ENCODE results near the gene KRT75. TPM values are rescaled to one million over a fixed set of nuclear protein-coding genes. Genes with fewer than 3 reads are reported as not detected.

The KRT75 gene
- polyA plus RNA-seq, 1 donor = not detected

- no peaks in the 10 kb centered on the region for H3K36me3 ChIP-seq (ENCODE audit: control insufficient read depth, insufficient read depth, low read length)
- peaks cover 3% of the 10 kb centered on the region for H3K27me3 ChIP-seq (ENCODE audit: control insufficient read depth, insufficient read depth, low read length)
- no CpG with 5 or more reads among the region's 14 CpGs for whole genome bisulfite sequencing (ENCODE audit: insufficient coverage, low lambda C conversion rate)
- H3K4me3 ChIP-seq (ENCODE audit: low read length) = no peak within 1 kb of the TSS
- no peaks in the 10 kb centered on the region for H3K4me1 ChIP-seq (ENCODE audit: control insufficient read depth, insufficient read depth, low read length)
- H3K9me3 ChIP-seq (ENCODE audit: control insufficient read depth, low read depth, low read length) = no peaks in the 10 kb centered on the region
- DNase-seq = no peak
- H3K27ac ChIP-seq (ENCODE audit: low read length) = no peak within 1 kb of the TSS
These were observed 28.2 kb downstream of the KRT75 start, which contains the start of gene KRT82 for GRCh38 chr12:52405922-52406385. Gene KRT82, minus strand, starts transcription at chr12:52406335. Its CDS starts 58 bp downstream, at chr12:52406277.

- WGBS (ENCODE audit: insufficient coverage, low lambda C conversion rate) = no CpG with 5 or more reads among the region's 3 CpGs
- DNase-seq = no peak
- no peak overlapping the region for H3K4me3 ChIP-seq (ENCODE audit: low read length)
- H3K27me3 ChIP-seq (ENCODE audit: control insufficient read depth, insufficient read depth, low read length) = peaks cover 3% of the 10 kb centered on the region
- no peaks in the 10 kb centered on the region for H3K36me3 ChIP-seq (ENCODE audit: control insufficient read depth, insufficient read depth, low read length)
- H3K9me3 ChIP-seq (ENCODE audit: control insufficient read depth, low read depth, low read length) = no peaks in the 10 kb centered on the region
- no peaks in the 10 kb centered on the region for H3K4me1 ChIP-seq (ENCODE audit: control insufficient read depth, insufficient read depth, low read length)
- H3K27ac ChIP-seq (ENCODE audit: low read length) = no peak overlapping the region
These were observed 29.2 kb downstream of the KRT75 start for GRCh38 chr12:52404951-52405350.

GRCh38 chr12:52403561-52403960 is 30.6 kb downstream of the KRT75 start:
- Histone ChIP-seq H3K9me3 (ENCODE audit: control insufficient read depth, low read depth, low read length) (no peaks in the 10 kb centered on the region), H3K27ac (ENCODE audit: low read length) (no peak overlapping the region)
- DNase-seq = no peak

GRCh38 chr12:52402873-52403540 is 31.2 kb downstream of the KRT75 start:
- DNase-seq = no peak
- no peak overlapping the region for H3K27ac ChIP-seq (ENCODE audit: low read length)
- peaks cover 3% of the 10 kb centered on the region for H3K27me3 ChIP-seq (ENCODE audit: control insufficient read depth, insufficient read depth, low read length)
- WGBS (ENCODE audit: insufficient coverage, low lambda C conversion rate) = no CpG with 5 or more reads among the region's 3 CpGs
- H3K4me1 ChIP-seq (ENCODE audit: control insufficient read depth, insufficient read depth, low read length) = no peaks in the 10 kb centered on the region
- no peaks in the 10 kb centered on the region for H3K36me3 ChIP-seq (ENCODE audit: control insufficient read depth, insufficient read depth, low read length)
- no peaks in the 10 kb centered on the region for H3K9me3 ChIP-seq (ENCODE audit: control insufficient read depth, low read depth, low read length)
- no peak overlapping the region for H3K4me3 ChIP-seq (ENCODE audit: low read length)

More at GRCh38 chr12:52403561-52403960, 30.6 kb downstream of the KRT75 start:
- H3K4me3 ChIP-seq (ENCODE audit: low read length) = no peak overlapping the region
- peaks cover 3% of the 10 kb centered on the region for H3K27me3 ChIP-seq (ENCODE audit: control insufficient read depth, insufficient read depth, low read length)
- WGBS (ENCODE audit: insufficient coverage, low lambda C conversion rate) = no CpG with 5 or more reads among the region's 9 CpGs
- no peaks in the 10 kb centered on the region for H3K36me3 ChIP-seq (ENCODE audit: control insufficient read depth, insufficient read depth, low read length)
- no peaks in the 10 kb centered on the region for H3K4me1 ChIP-seq (ENCODE audit: control insufficient read depth, insufficient read depth, low read length)

GRCh38 chr12:52402377-52402776 is 31.8 kb downstream of the KRT75 start:
- Histone ChIP-seq H3K4me1 (ENCODE audit: control insufficient read depth, insufficient read depth, low read length) (no peaks in the 10 kb centered on the region), H3K9me3 (ENCODE audit: control insufficient read depth, low read depth, low read length) (no peaks in the 10 kb centered on the region), H3K36me3 (ENCODE audit: control insufficient read depth, insufficient read depth, low read length) (no peaks in the 10 kb centered on the region), H3K27ac (ENCODE audit: low read length) (no peak overlapping the region), H3K27me3 (ENCODE audit: control insufficient read depth, insufficient read depth, low read length) (peaks cover 3% of the 10 kb centered on the region), H3K4me3 (ENCODE audit: low read length) (no peak overlapping the region)
- DNase-seq = no peak
- WGBS (ENCODE audit: insufficient coverage, low lambda C conversion rate) = no CpG with 5 or more reads among the region's 2 CpGs

- DNase-seq = no peak
- H3K4me3 ChIP-seq (ENCODE audit: low read length) = no peak overlapping the region
- no peaks in the 10 kb centered on the region for H3K36me3 ChIP-seq (ENCODE audit: control insufficient read depth, insufficient read depth, low read length)
- no peak overlapping the region for H3K27ac ChIP-seq (ENCODE audit: low read length)
- no peaks in the 10 kb centered on the region for H3K4me1 ChIP-seq (ENCODE audit: control insufficient read depth, insufficient read depth, low read length)
- WGBS (ENCODE audit: insufficient coverage, low lambda C conversion rate) = 83% methylated on average over 1 of the region's 4 CpGs
- no peaks in the 10 kb centered on the region for H3K9me3 ChIP-seq (ENCODE audit: control insufficient read depth, low read depth, low read length)
- H3K27me3 ChIP-seq (ENCODE audit: control insufficient read depth, insufficient read depth, low read length) = peaks cover 5% of the 10 kb centered on the region
These were observed 32.2 kb downstream of the KRT75 start for GRCh38 chr12:52401926-52402325.

- Histone ChIP-seq H3K27ac (ENCODE audit: low read length) (no peak overlapping the region), H3K27me3 (ENCODE audit: control insufficient read depth, insufficient read depth, low read length) (peaks cover 5% of the 10 kb centered on the region), H3K9me3 (ENCODE audit: control insufficient read depth, low read depth, low read length) (no peaks in the 10 kb centered on the region), H3K36me3 (ENCODE audit: control insufficient read depth, insufficient read depth, low read length) (no peaks in the 10 kb centered on the region), H3K4me3 (ENCODE audit: low read length) (no peak overlapping the region), H3K4me1 (ENCODE audit: control insufficient read depth, insufficient read depth, low read length) (no peaks in the 10 kb centered on the region)
- DNase-seq = no peak
- no CpG with 5 or more reads among the region's 5 CpGs for WGBS (ENCODE audit: insufficient coverage, low lambda C conversion rate)
These were observed 32.6 kb downstream of the KRT75 start for GRCh38 chr12:52401526-52401925.

GRCh38 chr12:52400906-52401305 is 33.3 kb downstream of the KRT75 start:
- no peaks in the 10 kb centered on the region for H3K4me1 ChIP-seq (ENCODE audit: control insufficient read depth, insufficient read depth, low read length)
- no peak overlapping the region for H3K4me3 ChIP-seq (ENCODE audit: low read length)
- H3K9me3 ChIP-seq (ENCODE audit: control insufficient read depth, low read depth, low read length) = no peaks in the 10 kb centered on the region
- no peaks in the 10 kb centered on the region for H3K36me3 ChIP-seq (ENCODE audit: control insufficient read depth, insufficient read depth, low read length)
- H3K27me3 ChIP-seq (ENCODE audit: control insufficient read depth, insufficient read depth, low read length) = peaks cover 5% of the 10 kb centered on the region
- H3K27ac ChIP-seq (ENCODE audit: low read length) = no peak overlapping the region
- no peak for DNase-seq
- no CpG with 5 or more reads among the region's 9 CpGs for WGBS (ENCODE audit: insufficient coverage, low lambda C conversion rate)

GRCh38 chr12:52399756-52400155 is 34.4 kb downstream of the KRT75 start:
- no peak overlapping the region for H3K4me3 ChIP-seq (ENCODE audit: low read length)
- DNase-seq = no peak
- H3K36me3 ChIP-seq (ENCODE audit: control insufficient read depth, insufficient read depth, low read length) = no peaks in the 10 kb centered on the region
- H3K27ac ChIP-seq (ENCODE audit: low read length) = no peak overlapping the region
- no peaks in the 10 kb centered on the region for H3K4me1 ChIP-seq (ENCODE audit: control insufficient read depth, insufficient read depth, low read length)
- no CpG with 5 or more reads among the region's 16 CpGs for WGBS (ENCODE audit: insufficient coverage, low lambda C conversion rate)
- H3K27me3 ChIP-seq (ENCODE audit: control insufficient read depth, insufficient read depth, low read length) = peaks cover 5% of the 10 kb centered on the region
- H3K9me3 ChIP-seq (ENCODE audit: control insufficient read depth, low read depth, low read length) = no peaks in the 10 kb centered on the region

GRCh38 chr12:52398176-52398575 is 36.0 kb downstream of the KRT75 start:
- peaks cover 5% of the 10 kb centered on the region for H3K27me3 ChIP-seq (ENCODE audit: control insufficient read depth, insufficient read depth, low read length)
- DNase-seq = no peak
- no peaks in the 10 kb centered on the region for H3K36me3 ChIP-seq (ENCODE audit: control insufficient read depth, insufficient read depth, low read length)
- H3K4me3 ChIP-seq (ENCODE audit: low read length) = no peak overlapping the region
- WGBS (ENCODE audit: insufficient coverage, low lambda C conversion rate) = no CpG with 5 or more reads among the region's 1 CpG
- H3K9me3 ChIP-seq (ENCODE audit: control insufficient read depth, low read depth, low read length) = no peaks in the 10 kb centered on the region
- H3K27ac ChIP-seq (ENCODE audit: low read length) = no peak overlapping the region
- H3K4me1 ChIP-seq (ENCODE audit: control insufficient read depth, insufficient read depth, low read length) = no peaks in the 10 kb centered on the region

- Histone ChIP-seq H3K36me3 (ENCODE audit: control insufficient read depth, insufficient read depth, low read length) (no peaks in the 10 kb centered on the region), H3K27me3 (ENCODE audit: control insufficient read depth, insufficient read depth, low read length) (peaks cover 2% of the 10 kb centered on the region), H3K27ac (ENCODE audit: low read length) (no peak overlapping the region), H3K4me3 (ENCODE audit: low read length) (no peak overlapping the region), H3K9me3 (ENCODE audit: control insufficient read depth, low read depth, low read length) (no peaks in the 10 kb centered on the region), H3K4me1 (ENCODE audit: control insufficient read depth, insufficient read depth, low read length) (no peaks in the 10 kb centered on the region)
- DNase-seq = no peak
- WGBS (ENCODE audit: insufficient coverage, low lambda C conversion rate) = no CpG with 5 or more reads among the region's 8 CpGs
These were observed 37.5 kb downstream of the KRT75 start for GRCh38 chr12:52396656-52397055.

Data from large intestine (tissue), 3 donors.